OCI-LY3 (cell line): ENCODE data around the gene SMAD6.
"Not testable (repeated sequence)": the region's sequence is repeated elsewhere in the genome, so short reads cannot be mapped to it uniquely, and the experiment has no call there.

ENCODE experiments used
- H2AFZ ChIP-seq: fragments of 200-600, 300-600 bp; shearing (Covaris generic); 2 replicates; pipeline ENCODE4 v1.6.0; 2014; ENCODE audit warnings: antibody characterized with exemption, low read depth, low read length
- H3K27ac ChIP-seq: fragments of 200-600, 300-600 bp; sonication (generic); 2 replicates; pipeline ENCODE4 v1.5.1; 2014; ENCODE audit warnings: mild to moderate bottlenecking, low read length, moderate library complexity, mixed read lengths
- H3K27me3 ChIP-seq: fragments of 200-600, 300-600 bp; sonication (generic); 2 replicates; pipeline ENCODE4 v1.6.1; 2014; ENCODE audit warnings: low read depth, low read length, mixed read lengths
- H3K36me3 ChIP-seq: fragments of 200-600, 300-600 bp; sonication (generic); replicated peaks from 2 replicates; pipeline ENCODE3; 2014; ENCODE audit warnings: low read depth, low read length, mixed read lengths
- H3K4me1 ChIP-seq: fragments of 300-600, 200-600 bp; sonication (generic); 2 replicates; pipeline ENCODE4 v1.6.1; 2014; ENCODE audit warnings: low read length, mixed read lengths
- H3K4me2 ChIP-seq: fragments of 200-600, 300-600 bp; sonication (generic); 2 replicates; pipeline ENCODE4 v1.6.1; 2014; ENCODE audit warnings: low read length, mixed read lengths
- H3K4me3 ChIP-seq: fragments of 300-600, 200-600 bp; sonication (generic); 2 replicates; pipeline ENCODE4 v1.5.1; 2014; ENCODE audit warnings: antibody characterized with exemption, mild to moderate bottlenecking, low read length, moderate library complexity
- H3K79me2 ChIP-seq: fragments of 300-600, 200-600 bp; shearing (Covaris generic); 2 replicates; pipeline ENCODE4 v1.6.1; 2014; ENCODE audit warnings: mild to moderate bottlenecking, low read length, mixed read lengths
- H3K9ac ChIP-seq: fragments of 300-600, 200-600 bp; shearing (Covaris generic); 2 replicates; pipeline ENCODE4 v1.6.0; 2014; ENCODE audit warnings: mild to moderate bottlenecking, low read length, moderate library complexity
- H3K9me3 ChIP-seq: fragments of 200-600, 300-600 bp; shearing (Covaris generic); 2 replicates; pipeline ENCODE4 v1.6.1; 2014; ENCODE audit warnings: low read length, mixed read lengths; ENCODE audit not compliant: insufficient read depth
- H4K20me1 ChIP-seq: fragments of 200-600, 300-600 bp; sonication (generic); 2 replicates; pipeline ENCODE4 v1.6.1; 2016; ENCODE audit warnings: low read length, mixed read lengths; ENCODE audit not compliant: insufficient read depth
- CTCF ChIP-seq: fragments of 200-600, 300-600 bp; sonication (generic); IDR thresholded peaks from 2 replicates; pipeline ENCODE4 v1.5.1; 2014; ENCODE audit warnings: antibody characterized with exemption, low read length, low read depth
- EZH2phosphoT487 ChIP-seq: fragments of 200-600 bp; shearing (Covaris generic); IDR thresholded peaks from 2 replicates; pipeline ENCODE4 v1.6.1; 2018; ENCODE audit warnings: antibody characterized with exemption, mixed run types, low read depth

Gene SMAD6

DNA sequence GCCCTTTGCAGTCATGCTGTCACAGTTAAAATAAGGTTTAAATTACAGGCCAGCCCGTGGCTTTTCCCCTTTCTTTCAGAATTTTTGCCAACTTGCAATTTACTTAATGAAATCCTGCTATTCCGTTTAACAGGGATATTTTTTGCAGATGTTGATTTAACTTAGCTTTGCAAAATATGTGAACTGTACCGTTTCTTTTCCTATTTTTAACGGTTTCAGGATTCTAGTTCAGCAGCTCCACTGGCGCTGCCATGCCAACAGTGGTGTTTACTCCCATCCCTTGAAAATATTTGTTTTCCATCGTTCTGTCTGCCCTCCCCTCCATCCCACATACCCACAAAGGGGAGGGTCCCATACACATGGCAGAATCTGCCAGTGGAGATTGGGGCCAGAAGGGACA is 54.3 kb downstream of the SMAD6 start:
- Histone ChIP-seq H3K4me2 (no peak overlapping the region), H2AFZ (no peak overlapping the region), H4K20me1 (no peaks in the 10 kb centered on the region), H3K4me3 (no peak overlapping the region), H3K79me2 (no peaks in the 10 kb centered on the region), H3K27me3 (no peaks in the 10 kb centered on the region), H3K9ac (no peak overlapping the region), H3K36me3 (no peaks in the 10 kb centered on the region), H3K27ac (no peak overlapping the region), H3K4me1 (peaks cover 5% of the 10 kb centered on the region), H3K9me3 (peaks cover 4% of the 10 kb centered on the region; the same call in 1 of the 2 replicates)
- TF ChIP-seq EZH2phosphoT487 (no peak), CTCF (no peak)

GRCh38 chr15:66757030-66757429 is 55.0 kb downstream of the SMAD6 start:
- Histone ChIP-seq H3K9ac (no peak overlapping the region), H3K79me2 (no peaks in the 10 kb centered on the region)

DNA sequence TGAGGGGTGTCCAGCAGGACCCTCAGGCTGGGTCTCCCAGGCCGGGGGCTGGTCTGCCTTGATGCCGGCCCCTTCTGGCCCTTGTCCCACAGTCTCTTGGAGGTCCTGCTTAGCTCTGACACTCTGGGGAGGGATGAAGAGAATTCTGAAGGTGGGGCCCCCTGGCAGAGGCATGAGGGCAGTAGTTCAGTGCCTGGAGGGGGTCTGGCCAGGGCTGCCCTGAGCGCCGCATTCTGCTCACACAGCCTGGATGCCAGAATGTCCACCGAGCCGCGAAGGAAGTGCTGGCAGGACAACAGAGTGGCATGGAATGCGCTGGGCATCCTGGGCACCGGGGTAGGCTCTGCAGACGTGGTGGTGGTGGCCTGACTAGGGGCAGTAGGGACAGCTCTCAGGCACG is 55.5 kb downstream of the SMAD6 start:
- Histone ChIP-seq H3K4me1 (peaks cover 5% of the 10 kb centered on the region), H3K9ac (no peak overlapping the region), H3K4me3 (no peak overlapping the region), H3K27ac (no peak overlapping the region), H3K36me3 (no peaks in the 10 kb centered on the region), H3K9me3 (peaks cover 4% of the 10 kb centered on the region; the same call in 1 of the 2 replicates), H2AFZ (no peak overlapping the region), H3K27me3 (peaks cover 3% of the 10 kb centered on the region; the same call in 1 of the 2 replicates), H3K79me2 (no peaks in the 10 kb centered on the region), H3K4me2 (no peak overlapping the region), H4K20me1 (no peaks in the 10 kb centered on the region)
- no peak for TF ChIP-seq EZH2phosphoT487
- TF ChIP-seq CTCF: no peak

More at GRCh38 chr15:66757030-66757429, 55.0 kb downstream of the SMAD6 start:
- TF ChIP-seq EZH2phosphoT487 (no peak), CTCF (no peak)
- Histone ChIP-seq H3K4me2 (no peak overlapping the region), H2AFZ (no peak overlapping the region), H3K9me3 (peaks cover 4% of the 10 kb centered on the region; the same call in 1 of the 2 replicates), H4K20me1 (no peaks in the 10 kb centered on the region), H3K4me1 (peaks cover 5% of the 10 kb centered on the region), H3K36me3 (no peaks in the 10 kb centered on the region), H3K4me3 (no peak overlapping the region), H3K27me3 (no peaks in the 10 kb centered on the region), H3K27ac (no peak overlapping the region)

DNA sequence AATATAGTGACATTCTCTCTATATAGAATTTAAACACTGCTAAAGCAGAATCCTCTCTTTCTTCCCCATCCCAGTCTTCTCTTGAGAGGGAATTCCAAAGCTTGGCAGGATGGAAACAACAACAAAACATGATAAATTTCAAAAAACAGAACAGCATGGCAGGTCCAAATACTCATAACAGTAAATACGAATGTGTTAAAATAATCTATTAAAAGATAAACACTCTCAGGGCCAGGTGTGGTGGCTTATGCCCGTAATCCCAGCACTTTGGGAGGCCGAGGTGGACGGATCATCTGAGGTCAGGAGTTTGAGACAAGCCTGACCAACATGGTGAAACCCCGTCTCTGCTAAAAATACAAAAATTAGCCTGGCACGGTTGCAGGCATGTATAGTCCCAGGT is 56.2 kb downstream of the SMAD6 start:
- not testable (repeated sequence) for H3K4me1 ChIP-seq, H3K9ac ChIP-seq, H3K9me3 ChIP-seq, H3K4me3 ChIP-seq, H3K79me2 ChIP-seq, H4K20me1 ChIP-seq, H3K27ac ChIP-seq, H2AFZ ChIP-seq, H3K36me3 ChIP-seq, H3K4me2 ChIP-seq
- peaks cover 10% of the 10 kb centered on the region; the same call in 1 of the 2 replicates for H3K27me3 ChIP-seq

GRCh38 chr15:66758844-66759243 is 56.8 kb downstream of the SMAD6 start:
- Histone ChIP-seq H3K4me1 (peaks cover 2% of the 10 kb centered on the region), H2AFZ (no peak overlapping the region), H3K27ac (no peak overlapping the region), H3K9me3 (peaks cover 4% of the 10 kb centered on the region; the same call in 1 of the 2 replicates), H3K4me2 (no peak overlapping the region), H3K27me3 (peaks cover 10% of the 10 kb centered on the region; the same call in 1 of the 2 replicates), H3K9ac (no peak overlapping the region), H3K4me3 (no peak overlapping the region), H3K36me3 (no peaks in the 10 kb centered on the region), H3K79me2 (no peaks in the 10 kb centered on the region), H4K20me1 (no peaks in the 10 kb centered on the region)
- TF ChIP-seq EZH2phosphoT487 (no peak), CTCF (no peak)
